ENCODE measurements around the gene UBA1.

Gene UBA1

GRCh38 chrX:47206316-47206715 is 12.7 kb downstream of the UBA1 start:
- Histone ChIP-seq H3K27me3 (ENCODE audit: insufficient read depth, poor library complexity, severe bottlenecking) (no peaks in the 10 kb centered on the region), H3K4me3 (replicated peaks; ENCODE audit: insufficient read depth, low read length) (no peak overlapping the region), H3K27ac (replicated peaks) (no peak overlapping the region)
- no peak for DNase-seq (ENCODE audit: low read depth in 1 of 2, low spot score in 1 of 2)
- TF ChIP-seq SPI1 (IDR thresholded peaks at IDR 0.05; ENCODE audit: borderline replicate concordance, low read depth): no peak
- TF ChIP-seq POLR2AphosphoS5 (IDR thresholded peaks at IDR 0.05; ENCODE audit: low read depth): no peak
- TF ChIP-seq GABPA (IDR thresholded peaks at IDR 0.05; ENCODE audit: low read depth): no peak
- TF ChIP-seq CTCF (IDR thresholded peaks at IDR 0.05; ENCODE audit: insufficient read depth, low read length): no peak
- TF ChIP-seq REST (IDR thresholded peaks at IDR 0.05; ENCODE audit: insufficient replicate concordance, low read depth): no peak

GRCh38 chrX:47208108-47208507 is 14.5 kb downstream of the UBA1 start:
- Histone ChIP-seq H3K4me3 (replicated peaks; ENCODE audit: insufficient read depth, low read length) (no peak overlapping the region), H3K27ac (replicated peaks) (no peak overlapping the region), H3K27me3 (ENCODE audit: insufficient read depth, poor library complexity, severe bottlenecking) (no peaks in the 10 kb centered on the region)
- no peak for TF ChIP-seq REST (IDR thresholded peaks at IDR 0.05; ENCODE audit: insufficient replicate concordance, low read depth)
- no peak for DNase-seq (ENCODE audit: low read depth in 1 of 2, low spot score in 1 of 2)

GRCh38 chrX:47209508-47210238 is 16.0 kb downstream of the UBA1 start:
- no peak for DNase-seq (ENCODE audit: low read depth in 1 of 2, low spot score in 1 of 2)
- Histone ChIP-seq H3K27me3 (ENCODE audit: insufficient read depth, poor library complexity, severe bottlenecking) (no peaks in the 10 kb centered on the region), H3K27ac (replicated peaks) (no peak overlapping the region), H3K4me3 (replicated peaks; ENCODE audit: insufficient read depth, low read length) (no peak overlapping the region)
- TF ChIP-seq REST (IDR thresholded peaks at IDR 0.05; ENCODE audit: insufficient replicate concordance, low read depth) (no peak), GABPA (IDR thresholded peaks at IDR 0.05; ENCODE audit: low read depth) (no peak), POLR2AphosphoS5 (IDR thresholded peaks at IDR 0.05; ENCODE audit: low read depth) (no peak), CTCF (IDR thresholded peaks at IDR 0.05; ENCODE audit: insufficient read depth, low read length) (no peak), SPI1 (IDR thresholded peaks at IDR 0.05; ENCODE audit: borderline replicate concordance, low read depth) (no peak)

All from HL-60 (cell line).